ENCODE data around the gene ANAPC13. TPM values are rescaled to one million over a fixed set of nuclear protein-coding genes. Genes with fewer than 3 reads are reported as not detected.

The ANAPC13 gene
- total RNA-seq, 1 donor from 2014 or later, result 70.0 TPM

DNA sequence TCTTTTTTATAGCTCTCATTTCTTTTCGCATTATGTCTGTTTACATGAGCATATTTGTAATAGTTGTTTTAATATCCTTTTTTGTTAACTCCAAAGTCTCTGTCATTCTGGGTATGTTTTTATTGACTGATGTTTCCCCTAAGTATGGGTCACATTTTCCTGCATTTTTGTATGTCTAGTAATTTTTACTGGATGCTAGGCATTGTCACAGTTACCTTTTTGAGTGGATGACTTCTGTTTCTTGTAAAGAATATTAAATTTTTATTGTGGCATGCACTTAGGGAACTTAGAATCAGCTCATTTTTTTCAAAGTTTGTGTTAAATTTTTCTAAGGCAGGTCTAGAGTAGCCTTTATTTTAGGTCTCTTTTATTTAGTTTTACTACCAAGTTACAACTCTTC, 40.7 kb downstream of the ANAPC13 start:
- Mint-ChIP-seq H3K4me3 (ENCODE audit: unreplicated experiment) (no peak overlapping the region), H3K9me3 (ENCODE audit: unreplicated experiment) (peaks cover 6% of the 10 kb centered on the region), H3K4me1 (ENCODE audit: low read depth, unreplicated experiment) (peaks cover 3% of the 10 kb centered on the region), H3K27me3 (ENCODE audit: unreplicated experiment) (peaks cover 4% of the 10 kb centered on the region), H3K36me3 (ENCODE audit: unreplicated experiment) (peaks cover 12% of the 10 kb centered on the region), H3K27ac (ENCODE audit: unreplicated experiment) (no peak overlapping the region)
- DNase-seq, result no peak
- no peak for TF ChIP-seq CTCF (IDR thresholded peaks at IDR 0.05; ENCODE audit: partially characterized antibody, unreplicated experiment)

GRCh38 chr3:134441821-134442220, 44.0 kb downstream of the ANAPC13 start:
- peaks cover 2% of the 10 kb centered on the region for H3K27me3 Mint-ChIP-seq (ENCODE audit: unreplicated experiment)
- H3K4me3 Mint-ChIP-seq (ENCODE audit: unreplicated experiment), result no peak overlapping the region
- no peak for TF ChIP-seq CTCF (IDR thresholded peaks at IDR 0.05; ENCODE audit: partially characterized antibody, unreplicated experiment)
- H3K36me3 Mint-ChIP-seq (ENCODE audit: unreplicated experiment), result peaks cover 12% of the 10 kb centered on the region
- DNase-seq, result no peak
- H3K9me3 Mint-ChIP-seq (ENCODE audit: unreplicated experiment), result peaks cover 4% of the 10 kb centered on the region
- no peak overlapping the region for H3K27ac Mint-ChIP-seq (ENCODE audit: unreplicated experiment)
- H3K4me1 Mint-ChIP-seq (ENCODE audit: low read depth, unreplicated experiment), result no peaks in the 10 kb centered on the region

- no peak for DNase-seq
- Mint-ChIP-seq H3K4me1 (ENCODE audit: low read depth, unreplicated experiment) (no peaks in the 10 kb centered on the region), H3K4me3 (ENCODE audit: unreplicated experiment) (no peak overlapping the region), H3K9me3 (ENCODE audit: unreplicated experiment) (peaks cover 4% of the 10 kb centered on the region), H3K36me3 (ENCODE audit: unreplicated experiment) (peaks cover 12% of the 10 kb centered on the region), H3K27ac (ENCODE audit: unreplicated experiment) (no peak overlapping the region), H3K27me3 (ENCODE audit: unreplicated experiment) (peaks cover 2% of the 10 kb centered on the region)
- no peak for TF ChIP-seq CTCF (IDR thresholded peaks at IDR 0.05; ENCODE audit: partially characterized antibody, unreplicated experiment)
These were observed 44.5 kb downstream of the ANAPC13 start for GRCh38 chr3:134441321-134441720.

- no peaks in the 10 kb centered on the region for H3K36me3 Mint-ChIP-seq (ENCODE audit: unreplicated experiment)
- no peak overlapping the region for H3K4me3 Mint-ChIP-seq (ENCODE audit: unreplicated experiment)
- H3K4me1 Mint-ChIP-seq (ENCODE audit: low read depth, unreplicated experiment), result peaks cover under 1% of the 10 kb centered on the region
These were observed 48.5 kb downstream of the ANAPC13 start for GRCh38 chr3:134437211-134437752.

More at GRCh38 chr3:134437211-134437752, 48.5 kb downstream of the ANAPC13 start:
- DNase-seq, result no peak
- Mint-ChIP-seq H3K9me3 (ENCODE audit: unreplicated experiment) (no peaks in the 10 kb centered on the region), H3K27me3 (ENCODE audit: unreplicated experiment) (peaks cover 2% of the 10 kb centered on the region), H3K27ac (ENCODE audit: unreplicated experiment) (no peak overlapping the region)
- TF ChIP-seq CTCF (IDR thresholded peaks at IDR 0.05; ENCODE audit: partially characterized antibody, unreplicated experiment), result no peak

All from glutamatergic neuron (in vitro differentiated cells).